Measurements from ENCODE around the gene ARHGAP25.

ARHGAP25 gene

GRCh38 chr2:68719912-68720311 lies 14.7 kb upstream of the ARHGAP25 start:
- DNase-seq = no peak

GRCh38 chr2:68720665-68721064 lies 13.9 kb upstream of the ARHGAP25 start:
- DNase-seq = no peak

GRCh38 chr2:68721482-68722101 lies 13.0 kb upstream of the ARHGAP25 start:
- DNase-seq = no peak

GRCh38 chr2:68722712-68723111 lies 11.9 kb upstream of the ARHGAP25 start:
- DNase-seq = no peak

GRCh38 chr2:68723181-68723580 lies 11.4 kb upstream of the ARHGAP25 start:
- no peak for DNase-seq

- DNase-seq = no peak
Measured at GRCh38 chr2:68726100-68726499, 8.5 kb upstream of the ARHGAP25 start.

GRCh38 chr2:68726608-68727367 lies 7.8 kb upstream of the ARHGAP25 start:
- DNase-seq = peak; percentile 50

- DNase-seq = no peak
Measured at GRCh38 chr2:68727683-68728375, 6.8 kb upstream of the ARHGAP25 start.

GRCh38 chr2:68730828-68731227 lies 3.8 kb upstream of the ARHGAP25 start:
- no peak for DNase-seq

- no peak for DNase-seq
Measured at GRCh38 chr2:68732036-68732932, 2.3 kb upstream of the ARHGAP25 start.

GRCh38 chr2:68733365-68733764 lies 1.2 kb upstream of the ARHGAP25 start:
- DNase-seq = no peak

GRCh38 chr2:68734176-68734575 lies 435 bp upstream of the ARHGAP25 start:
- DNase-seq = no peak

GRCh38 chr2:68736086-68736485 lies 1.5 kb downstream of the ARHGAP25 start:
- DNase-seq = no peak

GRCh38 chr2:68737711-68738110 lies 3.1 kb downstream of the ARHGAP25 start:
- DNase-seq = no peak

- no peak for DNase-seq
Measured at GRCh38 chr2:68738906-68739594, 4.4 kb downstream of the ARHGAP25 start.

- DNase-seq = no peak
Measured at GRCh38 chr2:68739595-68740399, 5.2 kb downstream of the ARHGAP25 start.

GRCh38 chr2:68740400-68740914 lies 5.8 kb downstream of the ARHGAP25 start:
- no peak for DNase-seq

- no peak for DNase-seq
Measured at GRCh38 chr2:68741238-68741637, 6.6 kb downstream of the ARHGAP25 start.

GRCh38 chr2:68741805-68742306 lies 7.2 kb downstream of the ARHGAP25 start:
- DNase-seq = peak; percentile 67

- DNase-seq = no peak
Measured at GRCh38 chr2:68742626-68743415, 8.2 kb downstream of the ARHGAP25 start.
